ENCODE results near the gene MAP2K3.

DNA sequence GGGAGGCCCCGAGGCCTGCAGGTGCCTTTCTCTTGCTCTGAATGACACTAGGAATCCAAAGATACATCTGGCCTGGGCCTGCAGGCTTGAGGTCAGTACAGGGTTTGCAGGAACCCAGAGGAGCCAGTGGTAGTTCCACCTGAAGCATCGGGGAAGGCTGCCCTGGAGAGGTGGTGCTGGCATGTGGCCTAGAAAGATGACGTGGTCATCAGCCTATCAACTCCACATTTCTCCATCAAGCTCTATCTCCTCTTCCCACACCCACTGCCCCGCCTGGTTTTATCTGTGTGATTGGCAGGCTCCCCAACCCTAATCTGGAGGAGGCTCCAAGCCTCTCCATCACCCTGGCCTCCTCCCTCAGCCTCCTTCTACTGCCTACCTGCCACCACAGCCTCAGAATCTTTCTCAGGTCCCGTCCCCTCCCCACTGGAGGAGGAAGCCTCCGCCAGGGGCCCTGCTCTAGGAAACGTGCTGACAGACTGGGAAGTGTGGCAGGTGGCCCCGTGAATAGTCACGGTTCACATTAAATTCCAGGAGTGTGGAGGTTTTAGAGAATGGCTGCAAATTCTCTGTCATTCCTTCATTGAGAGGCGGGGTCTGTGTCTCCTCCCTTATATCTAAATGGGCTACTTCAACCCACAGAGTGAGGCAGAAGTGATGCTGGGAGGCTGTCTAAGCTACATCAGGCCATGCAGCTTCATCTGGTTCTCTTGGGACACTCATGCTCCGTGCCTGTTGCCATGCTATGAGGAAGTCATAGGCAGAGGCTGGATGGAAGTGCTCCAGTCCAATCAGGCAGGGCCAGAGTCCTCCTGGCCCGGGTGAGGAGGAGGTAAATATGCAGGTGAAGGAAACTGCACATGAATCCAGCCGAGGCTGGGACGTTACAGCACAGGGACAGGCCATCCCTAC lies 11.4 kb upstream of the MAP2K3 start:
- TF ChIP-seq, protein P1, sequence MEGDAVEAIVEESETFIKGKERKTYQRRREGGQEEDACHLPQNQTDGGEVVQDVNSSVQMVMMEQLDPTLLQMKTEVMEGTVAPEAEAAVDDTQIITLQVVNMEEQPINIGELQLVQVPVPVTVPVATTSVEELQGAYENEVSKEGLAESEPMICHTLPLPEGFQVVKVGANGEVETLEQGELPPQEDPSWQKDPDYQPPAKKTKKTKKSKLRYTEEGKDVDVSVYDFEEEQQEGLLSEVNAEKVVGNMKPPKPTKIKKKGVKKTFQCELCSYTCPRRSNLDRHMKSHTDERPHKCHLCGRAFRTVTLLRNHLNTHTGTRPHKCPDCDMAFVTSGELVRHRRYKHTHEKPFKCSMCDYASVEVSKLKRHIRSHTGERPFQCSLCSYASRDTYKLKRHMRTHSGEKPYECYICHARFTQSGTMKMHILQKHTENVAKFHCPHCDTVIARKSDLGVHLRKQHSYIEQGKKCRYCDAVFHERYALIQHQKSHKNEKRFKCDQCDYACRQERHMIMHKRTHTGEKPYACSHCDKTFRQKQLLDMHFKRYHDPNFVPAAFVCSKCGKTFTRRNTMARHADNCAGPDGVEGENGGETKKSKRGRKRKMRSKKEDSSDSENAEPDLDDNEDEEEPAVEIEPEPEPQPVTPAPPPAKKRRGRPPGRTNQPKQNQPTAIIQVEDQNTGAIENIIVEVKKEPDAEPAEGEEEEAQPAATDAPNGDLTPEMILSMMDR (IDR thresholded peaks at IDR 0.05), result no peak
- no peak for TF ChIP-seq POLR2A (IDR thresholded peaks at IDR 0.05)
